ENCODE results near the gene DNAJC10.
"Not testable (repeated sequence)": the region's sequence is repeated elsewhere in the genome, so short reads cannot be mapped to it uniquely, and the experiment has no call there.

The DNAJC10 gene

DNA sequence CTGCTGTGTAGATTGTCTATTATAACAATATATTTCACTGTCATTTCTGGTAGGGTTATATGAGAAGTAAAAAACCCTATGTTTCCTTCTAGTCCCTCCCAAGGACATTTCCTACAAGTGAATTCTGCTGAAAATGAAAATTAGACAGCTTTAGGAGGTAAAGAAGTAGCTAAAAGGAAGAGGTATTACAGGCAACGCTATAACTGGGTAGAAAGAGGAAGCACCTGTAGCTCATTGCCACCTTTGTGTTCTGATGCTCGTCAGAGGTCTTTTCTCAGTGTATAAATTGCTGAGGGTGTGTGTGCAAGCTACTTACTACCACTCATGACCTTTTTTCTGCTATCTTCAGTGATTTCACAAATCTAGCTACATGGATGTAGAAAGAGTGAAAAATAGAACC lies 1.4 kb downstream of the DNAJC10 start:
- peak; percentile 38 for DNase-seq (ENCODE audit: extremely low read depth, insufficient read length)
- H3K36me3 ChIP-seq (ENCODE audit: control insufficient read depth, insufficient read depth, low read length): no peaks in the 10 kb centered on the region; the same call in 1 of the 2 replicates
- TF ChIP-seq, protein P1, sequence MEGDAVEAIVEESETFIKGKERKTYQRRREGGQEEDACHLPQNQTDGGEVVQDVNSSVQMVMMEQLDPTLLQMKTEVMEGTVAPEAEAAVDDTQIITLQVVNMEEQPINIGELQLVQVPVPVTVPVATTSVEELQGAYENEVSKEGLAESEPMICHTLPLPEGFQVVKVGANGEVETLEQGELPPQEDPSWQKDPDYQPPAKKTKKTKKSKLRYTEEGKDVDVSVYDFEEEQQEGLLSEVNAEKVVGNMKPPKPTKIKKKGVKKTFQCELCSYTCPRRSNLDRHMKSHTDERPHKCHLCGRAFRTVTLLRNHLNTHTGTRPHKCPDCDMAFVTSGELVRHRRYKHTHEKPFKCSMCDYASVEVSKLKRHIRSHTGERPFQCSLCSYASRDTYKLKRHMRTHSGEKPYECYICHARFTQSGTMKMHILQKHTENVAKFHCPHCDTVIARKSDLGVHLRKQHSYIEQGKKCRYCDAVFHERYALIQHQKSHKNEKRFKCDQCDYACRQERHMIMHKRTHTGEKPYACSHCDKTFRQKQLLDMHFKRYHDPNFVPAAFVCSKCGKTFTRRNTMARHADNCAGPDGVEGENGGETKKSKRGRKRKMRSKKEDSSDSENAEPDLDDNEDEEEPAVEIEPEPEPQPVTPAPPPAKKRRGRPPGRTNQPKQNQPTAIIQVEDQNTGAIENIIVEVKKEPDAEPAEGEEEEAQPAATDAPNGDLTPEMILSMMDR (IDR thresholded peaks at IDR 0.05; ENCODE audit: insufficient read depth, low read length, poor library complexity, severe bottlenecking): no peak
- H3K27me3 ChIP-seq (replicated peaks; ENCODE audit: control insufficient read depth, insufficient read depth, low read length): no peaks in the 10 kb centered on the region
- peak overlapping the region; percentile 100 for H3K4me3 ChIP-seq (replicated peaks; ENCODE audit: low read depth, low read length)

DNA sequence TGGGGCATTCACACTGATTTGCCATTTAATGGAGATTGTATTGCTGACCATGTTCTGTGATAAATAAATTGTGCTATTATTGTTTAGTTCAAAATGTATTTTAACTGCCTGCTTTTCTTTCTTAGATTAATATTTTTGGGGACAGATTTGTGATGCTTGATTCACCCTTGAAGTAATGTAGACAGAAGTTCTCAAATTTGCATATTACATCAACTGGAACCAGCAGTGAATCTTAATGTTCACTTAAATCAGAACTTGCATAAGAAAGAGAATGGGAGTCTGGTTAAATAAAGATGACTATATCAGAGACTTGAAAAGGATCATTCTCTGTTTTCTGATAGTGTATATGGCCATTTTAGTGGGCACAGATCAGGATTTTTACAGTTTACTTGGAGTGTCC lies 1.8 kb downstream of the DNAJC10 start:
- Histone ChIP-seq H3K36me3 (ENCODE audit: control insufficient read depth, insufficient read depth, low read length) (no peaks in the 10 kb centered on the region; the same call in 1 of the 2 replicates), H3K4me3 (replicated peaks; ENCODE audit: low read depth, low read length) (peak overlapping the region; percentile 100), H3K27me3 (replicated peaks; ENCODE audit: control insufficient read depth, insufficient read depth, low read length) (no peaks in the 10 kb centered on the region)
- DNase-seq (ENCODE audit: extremely low read depth, insufficient read length): peak; percentile 18
- TF ChIP-seq, protein P1 (IDR thresholded peaks at IDR 0.05; ENCODE audit: insufficient read depth, low read length, poor library complexity, severe bottlenecking): no peak

DNA sequence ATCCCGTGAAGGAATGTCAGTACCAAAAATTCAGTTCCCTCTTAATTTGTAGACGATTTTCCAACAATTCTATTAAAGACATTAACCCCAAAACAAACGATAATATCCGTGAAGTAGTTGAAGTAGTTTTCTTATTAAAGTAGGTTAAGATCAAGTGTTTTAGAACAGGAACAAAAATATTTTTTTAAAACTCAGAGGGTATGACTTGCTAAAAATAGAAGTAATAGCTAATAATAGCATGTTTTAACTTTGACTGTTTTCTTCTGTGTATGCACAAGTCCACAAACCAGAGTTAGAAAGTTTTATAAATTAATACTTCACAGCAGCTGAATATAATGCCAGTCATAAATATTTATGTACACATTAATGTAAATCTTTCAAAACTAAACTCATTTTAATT lies 2.4 kb downstream of the DNAJC10 start:
- Histone ChIP-seq H3K27me3 (replicated peaks; ENCODE audit: control insufficient read depth, insufficient read depth, low read length) (no peaks in the 10 kb centered on the region), H3K36me3 (ENCODE audit: control insufficient read depth, insufficient read depth, low read length) (peaks cover 2% of the 10 kb centered on the region; the same call in 1 of the 2 replicates), H3K4me3 (replicated peaks; ENCODE audit: low read depth, low read length) (peak overlapping the region; percentile 26)
- DNase-seq (ENCODE audit: extremely low read depth, insufficient read length): no peak
- TF ChIP-seq, protein P1 (IDR thresholded peaks at IDR 0.05; ENCODE audit: insufficient read depth, low read length, poor library complexity, severe bottlenecking): no peak

DNA sequence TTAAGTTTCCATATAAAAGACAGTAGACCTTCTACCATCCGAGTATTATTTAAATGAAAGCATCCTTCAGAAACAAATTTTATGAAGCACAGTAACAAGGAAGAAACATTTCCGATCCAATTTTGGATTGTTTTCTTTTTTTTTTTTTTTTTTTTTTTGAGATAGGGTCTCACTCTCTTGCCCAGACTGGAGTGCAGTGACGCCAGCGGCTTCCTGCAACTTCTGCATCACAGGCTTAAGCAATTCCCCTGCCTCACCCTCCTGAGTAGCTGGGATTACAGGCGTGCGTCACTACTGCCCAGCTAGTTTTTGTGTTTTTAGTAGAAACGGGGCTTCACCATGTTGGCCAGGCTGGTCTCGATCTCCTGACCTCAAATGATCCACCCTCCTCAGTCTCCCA lies 3.1 kb downstream of the DNAJC10 start:
- not testable (repeated sequence) for H3K4me3 ChIP-seq (replicated peaks; ENCODE audit: low read depth, low read length); H3K27me3 ChIP-seq (replicated peaks; ENCODE audit: control insufficient read depth, insufficient read depth, low read length); DNase-seq (ENCODE audit: extremely low read depth, insufficient read length); H3K36me3 ChIP-seq (ENCODE audit: control insufficient read depth, insufficient read depth, low read length)

DNA sequence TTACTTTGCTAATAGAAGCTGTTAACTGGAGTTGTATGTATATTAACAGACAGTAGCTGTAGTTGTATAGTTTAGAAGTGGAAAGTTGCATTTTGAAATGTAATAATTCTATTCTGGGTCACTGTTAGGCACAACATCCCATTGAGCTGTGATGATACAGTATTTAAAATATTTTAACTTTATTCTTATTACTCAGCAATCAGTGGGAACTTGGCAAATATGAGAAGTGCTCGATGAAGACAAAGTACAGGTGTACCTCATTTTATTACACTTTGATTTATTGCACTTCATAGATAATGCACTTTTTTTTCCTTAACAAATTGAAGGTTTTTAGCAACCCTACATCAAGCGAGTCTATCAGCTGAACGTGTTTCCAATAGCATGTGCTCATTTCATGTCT lies 8.6 kb downstream of the DNAJC10 start:
- Histone ChIP-seq H3K36me3 (ENCODE audit: control insufficient read depth, insufficient read depth, low read length) (peaks cover 3% of the 10 kb centered on the region), H3K27me3 (replicated peaks; ENCODE audit: control insufficient read depth, insufficient read depth, low read length) (no peaks in the 10 kb centered on the region), H3K4me3 (replicated peaks; ENCODE audit: low read depth, low read length) (no peak overlapping the region)
- TF ChIP-seq, protein P1 (IDR thresholded peaks at IDR 0.05; ENCODE audit: insufficient read depth, low read length, poor library complexity, severe bottlenecking): no peak
- DNase-seq (ENCODE audit: extremely low read depth, insufficient read length): no peak

DNA sequence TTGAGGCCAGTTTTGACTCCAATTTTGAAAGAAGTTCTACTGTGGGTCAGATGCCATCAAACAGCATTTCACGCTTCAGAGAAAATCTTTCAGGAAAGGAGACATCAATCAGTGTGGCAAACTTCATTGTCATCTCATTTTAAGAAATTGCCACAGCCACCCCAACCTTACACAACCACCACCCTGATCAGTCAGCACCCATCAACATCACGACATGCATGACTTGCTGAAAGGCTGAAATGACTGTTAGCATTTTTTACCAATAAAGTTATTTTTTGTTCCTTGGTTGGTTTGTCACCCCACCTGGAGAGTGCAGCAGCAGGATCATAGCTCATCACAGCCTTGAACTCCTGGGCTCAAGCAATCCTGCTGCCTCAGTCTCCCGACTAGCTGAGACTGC lies 10.4 kb downstream of the DNAJC10 start:
- TF ChIP-seq, protein P1 (IDR thresholded peaks at IDR 0.05; ENCODE audit: insufficient read depth, low read length, poor library complexity, severe bottlenecking): no peak
- no peaks in the 10 kb centered on the region for H3K27me3 ChIP-seq (replicated peaks; ENCODE audit: control insufficient read depth, insufficient read depth, low read length)
- peaks cover 3% of the 10 kb centered on the region for H3K36me3 ChIP-seq (ENCODE audit: control insufficient read depth, insufficient read depth, low read length)
- DNase-seq (ENCODE audit: extremely low read depth, insufficient read length): peak; percentile 15
- no peak overlapping the region for H3K4me3 ChIP-seq (replicated peaks; ENCODE audit: low read depth, low read length)
